Measurements from ENCODE around the gene IFITM1.

- TF ChIP-seq TAF1 (IDR thresholded peaks at IDR 0.05; ENCODE audit: low read depth) (no peak), EP300 (IDR thresholded peaks at IDR 0.05; ENCODE audit: borderline replicate concordance) (no peak), RAD21 (IDR thresholded peaks at IDR 0.05; ENCODE audit: low read depth) (no peak), REST (IDR thresholded peaks at IDR 0.05; ENCODE audit: low read depth) (no peak), MAX (IDR thresholded peaks at IDR 0.05) (no peak), TCF12 (IDR thresholded peaks at IDR 0.05; ENCODE audit: low read depth) (no peak), TEAD4 (IDR thresholded peaks at IDR 0.05) (no peak), FOXM1 (IDR thresholded peaks at IDR 0.05; ENCODE audit: borderline replicate concordance, low read depth) (no peak), YY1 (IDR thresholded peaks at IDR 0.05; ENCODE audit: low read depth) (no peak), CEBPB (IDR thresholded peaks at IDR 0.05) (no peak)
Measured at GRCh38 chr11:303363-303762, 10.5 kb upstream of the IFITM1 start.

All from Ishikawa (cell line).